HEK293 (cell line): ENCODE data around the gene ZNF552.
"Not testable (repeated sequence)": the region's sequence is repeated elsewhere in the genome, so short reads cannot be mapped to it uniquely, and the experiment has no call there.

Experiments
- CTCF ChIA-PET: fragments of 350-600 bp; formaldehyde crosslinking; extraction: SDS; loops from one replicate; lab custom pipeline; 2021; ENCODE audit warnings: antibody characterized with exemption; lab: Yijun Ruan, JAX
- POLR2A ChIA-PET: fragments of 300-600 bp; formaldehyde crosslinking; extraction: SDS; loops from one replicate; lab custom pipeline; 2020; ENCODE audit warnings: antibody characterized with exemption, inconsistent platforms; lab: Yijun Ruan, JAX
- H3K27ac ChIP-seq: fragments of 200-500 bp; sonication (Bioruptor generic); 2 replicates; pipeline ENCODE4 v1.5.1; 2014; ENCODE audit warnings: low read depth, low read length, control low read depth, inconsistent platforms; ENCODE audit errors: extremely low read depth
- H3K36me3 ChIP-seq, 2 experiments: fragments of 200-500 bp in 1 of 2; sonication (Bioruptor generic) in 1 of 2; 1 replicate in 1 of 2; 2 replicates in 1 of 2; pipeline ENCODE4 v1.5.1; 2014 to 2017; ENCODE audit warnings: inconsistent platforms in 2 of 2, low read length in 2 of 2; ENCODE audit not compliant: control insufficient read depth in 2 of 2, insufficient read depth in 1 of 2
- H3K4me1 ChIP-seq: fragments of 200-500 bp; sonication (Bioruptor generic); 2 replicates; pipeline ENCODE4 v1.5.1; 2014; ENCODE audit warnings: mild to moderate bottlenecking, low read length, inconsistent platforms; ENCODE audit not compliant: control insufficient read depth, insufficient read depth
- H3K4me3 ChIP-seq: 2 replicates; pipeline ENCODE4 v1.5.1; 2011; ENCODE audit warnings: low read depth, mild to moderate bottlenecking, control low read depth, low read length, moderate library complexity
- H3K9me3 ChIP-seq: fragments of 200-500 bp; sonication (Bioruptor generic); 2 replicates; pipeline ENCODE4 v1.5.1; 2014; ENCODE audit warnings: low read depth, low read length, inconsistent platforms; ENCODE audit not compliant: control insufficient read depth, insufficient read depth
- EGR2 ChIP-seq: fragments of 450-650 bp; formaldehyde crosslinking; IDR thresholded peaks from 2 replicates; pipeline ENCODE4 v1.5.1; 2016; ENCODE audit warnings: low read depth, missing biosample characterization, missing genetic modification characterization
- HOXD13 ChIP-seq: sonication (generic); formaldehyde crosslinking; IDR thresholded peaks from 2 replicates; pipeline ENCODE4 v1.8.0; 2022; ENCODE audit warnings: missing genetic modification reagents, borderline replicate concordance
- PBX3 ChIP-seq: sonication (generic); formaldehyde crosslinking; IDR thresholded peaks from 2 replicates; pipeline ENCODE4 v1.8.1; 2022; ENCODE audit warnings: mild to moderate bottlenecking, moderate library complexity, missing genetic modification reagents
- ZIC2 ChIP-seq: fragments of 450-650 bp; formaldehyde crosslinking; IDR thresholded peaks from 2 replicates; pipeline ENCODE4 v1.5.1; 2016; ENCODE audit warnings: missing biosample characterization, missing genetic modification characterization
- ZNF19 ChIP-seq: fragments of 450-650 bp; formaldehyde crosslinking; IDR thresholded peaks from 2 replicates; pipeline ENCODE4; 2016; ENCODE audit warnings: missing biosample characterization, missing genetic modification characterization, low read depth
- ZNF248 ChIP-seq: fragments of 450-650 bp; formaldehyde crosslinking; IDR thresholded peaks from 2 replicates; pipeline ENCODE4 v1.5.1; 2017; ENCODE audit warnings: missing biosample characterization, missing genetic modification characterization
- ZNF280D ChIP-seq: fragments of 450-650 bp; formaldehyde crosslinking; IDR thresholded peaks from 2 replicates; pipeline ENCODE4 v1.5.1; 2016; ENCODE audit warnings: missing biosample characterization, missing genetic modification characterization
- ZNF292 ChIP-seq: fragments of 450-650 bp; formaldehyde crosslinking; IDR thresholded peaks from 2 replicates; pipeline ENCODE4 v1.5.1; 2016; ENCODE audit warnings: low read depth, missing biosample characterization, missing genetic modification characterization, borderline replicate concordance
- ZNF394 ChIP-seq: fragments of 450-650 bp; formaldehyde crosslinking; IDR thresholded peaks from 2 replicates; pipeline ENCODE4 v1.5.1; 2016; ENCODE audit warnings: missing biosample characterization, missing genetic modification characterization, mild to moderate bottlenecking, moderate library complexity, borderline replicate concordance
- ZNF426 ChIP-seq: fragments of 450-650 bp; formaldehyde crosslinking; IDR thresholded peaks from 2 replicates; pipeline ENCODE4 v1.5.1; 2017; ENCODE audit warnings: missing biosample characterization, missing genetic modification characterization, mild to moderate bottlenecking, inconsistent platforms, moderate library complexity
- ZNF704 ChIP-seq: fragments of 450-650 bp; formaldehyde crosslinking; IDR thresholded peaks from 2 replicates; pipeline ENCODE4 v1.5.1; 2016; ENCODE audit warnings: missing biosample characterization, missing genetic modification characterization

Gene ZNF552

GRCh38 chr19:57841122-57841763, 26.5 kb upstream of the ZNF552 start:
- no peaks in the 10 kb centered on the region for H3K9me3 ChIP-seq
- H3K4me3 ChIP-seq = no peak overlapping the region
- TF ChIP-seq ZNF426 (tag by site-specific recombination) (no peak), ZNF280D (tag by site-specific recombination) (no peak), ZNF248 (tag by site-specific recombination) (no peak), HOXD13 (CRISPR knock-in tag) (no peak), ZIC2 (tag by site-specific recombination) (no peak), ZNF19 (no peak), ZNF704 (tag by site-specific recombination) (no peak), EGR2 (no peak), ZNF394 (tag by site-specific recombination) (no peak), ZNF292 (no peak), PBX3 (no peak)
- POLR2A ChIA-PET = no interaction called here
- no peak overlapping the region for H3K27ac ChIP-seq
- CTCF ChIA-PET = no interaction called here
- H3K4me1 ChIP-seq = no peaks in the 10 kb centered on the region
- peaks cover 46 to 66% of the 10 kb centered on the region in 2 experiments for H3K36me3 ChIP-seq

GRCh38 chr19:57838622-57839191, 24.0 kb upstream of the ZNF552 start:
- CTCF ChIA-PET = not testable (repeated sequence)
- H3K36me3 ChIP-seq = peaks cover 26 to 52% of the 10 kb centered on the region in 2 experiments; a peak in 2 of 3 replicates

GRCh38 chr19:57836991-57837390, 22.3 kb upstream of the ZNF552 start:
- H3K4me1 ChIP-seq, H3K4me3 ChIP-seq, H3K9me3 ChIP-seq, H3K27ac ChIP-seq, CTCF ChIA-PET: not testable (repeated sequence)
- peaks cover 19 to 43% of the 10 kb centered on the region in 2 experiments; a peak in 2 of 3 replicates for H3K36me3 ChIP-seq
- POLR2A ChIA-PET = interaction anchor here (0.6 kb wide), 1 partner anchor 13 kb away, joined by 4 read pairs; no protein-coding TSS in a partner anchor

More at GRCh38 chr19:57838622-57839191, 24.0 kb upstream of the ZNF552 start:
- H3K9me3 ChIP-seq, H3K4me3 ChIP-seq, H3K27ac ChIP-seq, POLR2A ChIA-PET, H3K4me1 ChIP-seq: not testable (repeated sequence)
